Adipose tissue (tissue), 3 donors: Measurements from ENCODE around the gene ATP6V1F. TPM values are rescaled to one million over a fixed set of nuclear protein-coding genes. Genes with fewer than 3 reads are reported as not detected.

Experiments used
- H3K27ac ChIP-seq: one replicate; pipeline ENCODE4 v1.5.1; 2013; ENCODE audit warnings: low read depth, low read length
- WGBS, 3 donors: extraction: QIAGEN DNeasy Blood & Tissue Kit; methylation state at CpG; one replicate each; pipeline ENCODE4 v1.1.7; 2013; 5-methylcytosine and 5-hydroxymethylcytosine counted together
- polyA plus RNA-seq, 3 donors: library from polyadenylated mRNA; stranded (reverse); fragments of 200-250 nt; gene quantifications; one replicate each; pipeline ENCODE4 v1.2.3, GENCODE V29; 2013
- donor health status: healthy with polysubstance abuse.
- donor health status: Bipolar disorder and iron deficiency.
- donor health status: healthy.

ATP6V1F gene
- 100 to 1,000 TPM in 2 of 3 donors, 10 to 100 TPM in 1; 76.4 to 216 (median 158) TPM for polyA plus RNA-seq

DNA sequence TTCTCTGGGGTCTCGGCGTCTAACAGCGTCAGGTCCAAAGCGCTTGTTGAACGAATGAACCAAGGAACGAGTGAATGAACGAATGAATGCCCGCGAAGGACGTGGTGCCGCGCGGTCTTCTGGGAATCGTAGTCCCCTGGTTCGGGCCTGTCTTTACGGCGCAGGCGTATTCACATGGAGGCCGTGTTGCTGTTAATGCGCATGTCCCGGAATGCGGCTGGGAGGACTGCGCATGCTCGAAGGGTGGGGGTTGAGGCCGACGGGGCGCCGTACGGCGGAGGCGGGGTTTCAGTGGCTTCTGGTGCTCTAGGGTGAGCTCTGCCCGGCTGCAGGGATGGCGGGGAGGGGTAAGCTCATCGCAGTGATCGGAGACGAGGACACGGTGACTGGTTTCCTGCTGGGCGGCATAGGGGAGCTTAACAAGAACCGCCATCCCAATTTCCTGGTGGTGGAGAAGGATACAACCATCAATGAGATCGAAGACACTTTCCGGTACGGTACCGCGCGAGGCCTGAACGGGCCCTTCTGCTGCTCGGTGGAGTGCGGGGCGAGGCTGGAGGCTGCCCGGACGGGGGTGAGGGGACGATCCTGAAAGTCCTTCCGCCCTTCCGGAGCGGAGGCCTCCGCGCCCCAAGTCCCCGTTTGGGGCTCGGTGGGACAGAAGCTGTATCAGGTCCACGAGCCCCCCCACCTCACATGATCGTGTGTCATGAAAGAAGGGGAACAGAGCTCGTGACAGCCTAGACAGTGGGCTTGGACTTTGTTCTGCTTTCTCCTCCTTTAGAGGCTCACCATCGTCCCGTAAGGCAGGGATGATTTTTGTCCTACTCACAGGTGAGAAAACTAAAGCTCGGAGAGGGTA, at the start of gene ATP6V1F:
TSS of gene ATP6V1F (plus strand) at position 286 of the 862 bp plus-strand sequence. CDS start at position 335, 49 bp downstream.
- WGBS, 3 donors = 0% methylated on average over 65 of the region's 65 CpGs

GRCh38 chr7:128814499-128814898, 48.2 kb upstream of the ATP6V1F start:
- no peak overlapping the region for H3K27ac ChIP-seq
- WGBS, 3 donors = 66 to 90% (median 88%) methylated on average over 6 of the region's 6 CpGs

More for the DNA sequence above, at the start of gene ATP6V1F:
- no peak within 1 kb of the TSS for H3K27ac ChIP-seq

GRCh38 chr7:128815289-128815942, 47.2 kb upstream of the ATP6V1F start:
- WGBS, 3 donors = 83 to 93% (median 83%) methylated on average over 7 of the region's 7 CpGs
- H3K27ac ChIP-seq = no peak overlapping the region

DNA sequence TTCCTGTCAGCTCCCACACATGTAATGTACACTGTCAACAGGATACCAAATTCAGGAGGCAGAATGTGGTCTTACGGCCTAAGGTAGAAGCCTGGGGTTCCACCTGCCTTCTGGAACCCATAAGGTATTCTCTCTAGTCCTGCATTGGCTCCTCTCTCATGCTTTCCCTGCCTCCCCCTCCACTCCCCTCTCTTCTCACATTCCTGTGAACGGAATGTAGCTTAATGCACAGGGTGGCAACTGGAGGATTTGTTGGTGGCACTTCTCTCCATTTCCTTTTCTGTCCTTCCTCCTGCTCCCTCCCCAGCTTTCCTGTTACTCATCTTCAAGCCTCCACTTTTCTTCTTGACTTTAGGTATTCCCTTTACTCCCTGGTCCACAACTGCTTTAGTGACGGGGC, 44.0 kb upstream of the ATP6V1F start:
- 74 to 85% (median 84%) methylated on average over 3 of the region's 3 CpGs for WGBS, 3 donors
- no peak overlapping the region for H3K27ac ChIP-seq

GRCh38 chr7:128821724-128822123, 40.9 kb upstream of the ATP6V1F start:
- 87 to 96% (median 93%) methylated on average over 4 of the region's 4 CpGs for WGBS, 3 donors
- no peak overlapping the region for H3K27ac ChIP-seq

GRCh38 chr7:128826512-128826911, 36.1 kb upstream of the ATP6V1F start:
- WGBS, 3 donors = 82 to 89% (median 85%) methylated on average over 4 of the region's 4 CpGs
- H3K27ac ChIP-seq = no peak overlapping the region

GRCh38 chr7:128826916-128827247, 35.8 kb upstream of the ATP6V1F start:
- 62 to 93% (median 88%) methylated on average over 1 of the region's 1 CpG for WGBS, 3 donors

DNA sequence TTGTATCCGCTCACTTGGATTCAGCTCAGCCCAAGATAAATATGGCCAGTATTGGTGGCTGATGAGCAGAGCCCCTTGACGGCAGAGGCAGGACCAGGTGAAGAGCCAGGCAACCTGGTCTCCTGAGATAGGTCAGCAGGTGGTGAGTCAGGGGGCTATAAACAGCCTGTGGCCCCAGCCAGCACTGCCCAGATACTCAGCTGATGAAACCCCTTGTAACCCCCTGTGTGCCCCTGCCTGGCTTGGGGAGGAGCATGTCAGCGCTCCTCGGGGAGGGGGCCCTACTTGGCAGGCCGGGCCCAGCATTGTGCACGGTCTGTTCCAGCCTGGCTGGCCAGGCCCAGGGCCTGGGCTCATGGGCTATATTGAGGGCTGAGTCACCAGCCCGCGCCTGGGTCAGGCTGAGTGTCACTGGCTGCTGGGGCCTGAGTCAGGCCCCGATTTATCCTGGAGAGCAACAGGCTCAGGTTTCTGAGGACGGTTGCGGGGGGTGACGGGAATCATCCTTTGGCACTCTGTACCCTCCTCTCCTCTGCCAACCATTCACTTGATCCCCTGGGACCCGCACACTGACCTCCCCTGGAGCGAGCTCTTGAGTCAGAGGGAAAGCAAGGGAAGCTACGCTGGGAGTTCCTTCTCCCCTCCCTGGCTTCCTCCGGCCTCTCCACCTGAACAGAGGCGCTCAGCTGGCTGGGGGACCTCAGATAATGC, 35.3 kb upstream of the ATP6V1F start:
- WGBS, 3 donors = 82 to 92% (median 83%) methylated on average over 17 of the region's 17 CpGs
- no peak overlapping the region for H3K27ac ChIP-seq

More at GRCh38 chr7:128826916-128827247, 35.8 kb upstream of the ATP6V1F start:
- H3K27ac ChIP-seq = no peak overlapping the region

DNA sequence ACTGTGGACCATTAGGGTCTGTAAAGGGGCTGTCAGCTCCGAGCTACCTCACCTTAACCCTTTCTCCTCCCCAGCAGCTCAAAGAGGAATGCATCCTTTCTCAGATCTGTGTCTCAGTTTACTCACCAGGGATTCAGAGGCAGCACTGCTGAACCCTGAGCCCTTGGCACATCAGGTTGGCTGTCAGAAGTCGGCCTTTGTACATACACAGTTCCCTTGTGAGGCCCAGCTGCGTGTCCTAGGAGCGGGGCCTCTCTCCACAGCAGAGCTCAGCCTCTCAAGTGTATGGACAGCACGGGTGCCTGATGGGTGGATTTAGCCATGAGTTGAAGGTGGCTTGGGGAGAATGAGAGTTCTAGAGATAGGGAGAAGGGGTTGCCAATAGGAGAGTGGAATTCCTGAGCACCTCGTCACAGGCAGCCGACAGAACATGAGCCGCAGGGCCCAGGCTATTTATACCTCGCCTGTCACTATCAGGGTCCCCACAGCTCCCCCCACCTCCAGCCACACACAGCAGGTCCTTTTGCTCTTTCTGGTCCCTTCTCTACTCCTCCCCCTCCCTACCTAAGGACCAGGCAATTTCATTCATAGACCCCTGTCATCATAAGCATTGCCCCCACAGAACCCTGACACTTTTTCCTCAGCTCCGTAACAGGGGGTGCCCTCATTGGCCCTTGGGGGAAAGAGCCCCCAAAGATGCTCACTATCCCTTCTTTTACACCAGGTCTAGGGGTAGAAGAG, 34.5 kb upstream of the ATP6V1F start:
- 75 to 82% (median 78%) methylated on average over 10 of the region's 10 CpGs for WGBS, 3 donors
- H3K27ac ChIP-seq = no peak overlapping the region

GRCh38 chr7:128829391-128830166, 33.1 kb upstream of the ATP6V1F start:
- 20 to 28% (median 23%) methylated on average over 13 of the region's 13 CpGs for WGBS, 3 donors
- no peak overlapping the region for H3K27ac ChIP-seq

DNA sequence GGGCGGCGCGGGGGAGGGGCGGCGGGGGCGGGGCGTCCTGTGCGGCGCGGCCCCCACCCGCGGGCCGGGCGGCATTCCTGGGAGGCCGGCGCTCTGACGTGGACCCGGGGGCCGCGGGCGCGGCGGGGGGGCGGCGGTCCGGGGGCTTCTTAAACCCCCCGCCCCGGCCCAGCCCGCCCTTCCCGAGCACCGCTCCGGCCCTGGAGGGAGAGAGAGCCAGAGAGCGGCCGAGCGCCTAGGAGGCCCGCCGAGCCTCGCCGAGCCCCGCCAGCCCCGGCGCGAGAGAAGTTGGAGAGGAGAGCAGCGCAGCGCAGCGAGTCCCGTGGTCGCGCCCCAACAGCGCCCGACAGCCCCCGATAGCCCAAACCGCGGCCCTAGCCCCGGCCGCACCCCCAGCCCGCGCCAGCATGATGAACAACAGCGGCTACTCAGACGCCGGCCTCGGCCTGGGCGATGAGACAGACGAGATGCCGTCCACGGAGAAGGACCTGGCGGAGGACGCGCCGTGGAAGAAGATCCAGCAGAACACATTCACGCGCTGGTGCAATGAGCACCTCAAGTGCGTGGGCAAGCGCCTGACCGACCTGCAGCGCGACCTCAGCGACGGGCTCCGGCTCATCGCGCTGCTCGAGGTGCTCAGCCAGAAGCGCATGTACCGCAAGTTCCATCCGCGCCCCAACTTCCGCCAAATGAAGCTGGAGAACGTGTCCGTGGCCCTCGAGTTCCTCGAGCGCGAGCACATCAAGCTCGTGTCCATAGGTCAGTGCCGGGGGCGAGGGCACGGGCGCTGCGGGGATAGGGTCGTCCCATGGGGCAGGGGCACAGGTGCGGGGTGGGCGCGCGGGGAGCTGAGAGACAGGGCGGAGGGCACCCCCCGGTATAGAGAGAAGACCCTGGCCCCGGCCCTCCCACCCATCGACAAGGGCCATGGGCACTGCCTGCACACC, 32.2 kb upstream of the ATP6V1F start, which contains the start of gene FLNC:
TSS of gene FLNC (plus strand) at position 176 of the 947 bp plus-strand sequence. CDS start at position 408, 232 bp downstream.
- H3K27ac ChIP-seq = no peak within 1 kb of the TSS
- 1 to 2% (median 2%) methylated on average over 82 to 109 of the region's 109 CpGs for WGBS, 3 donors

DNA sequence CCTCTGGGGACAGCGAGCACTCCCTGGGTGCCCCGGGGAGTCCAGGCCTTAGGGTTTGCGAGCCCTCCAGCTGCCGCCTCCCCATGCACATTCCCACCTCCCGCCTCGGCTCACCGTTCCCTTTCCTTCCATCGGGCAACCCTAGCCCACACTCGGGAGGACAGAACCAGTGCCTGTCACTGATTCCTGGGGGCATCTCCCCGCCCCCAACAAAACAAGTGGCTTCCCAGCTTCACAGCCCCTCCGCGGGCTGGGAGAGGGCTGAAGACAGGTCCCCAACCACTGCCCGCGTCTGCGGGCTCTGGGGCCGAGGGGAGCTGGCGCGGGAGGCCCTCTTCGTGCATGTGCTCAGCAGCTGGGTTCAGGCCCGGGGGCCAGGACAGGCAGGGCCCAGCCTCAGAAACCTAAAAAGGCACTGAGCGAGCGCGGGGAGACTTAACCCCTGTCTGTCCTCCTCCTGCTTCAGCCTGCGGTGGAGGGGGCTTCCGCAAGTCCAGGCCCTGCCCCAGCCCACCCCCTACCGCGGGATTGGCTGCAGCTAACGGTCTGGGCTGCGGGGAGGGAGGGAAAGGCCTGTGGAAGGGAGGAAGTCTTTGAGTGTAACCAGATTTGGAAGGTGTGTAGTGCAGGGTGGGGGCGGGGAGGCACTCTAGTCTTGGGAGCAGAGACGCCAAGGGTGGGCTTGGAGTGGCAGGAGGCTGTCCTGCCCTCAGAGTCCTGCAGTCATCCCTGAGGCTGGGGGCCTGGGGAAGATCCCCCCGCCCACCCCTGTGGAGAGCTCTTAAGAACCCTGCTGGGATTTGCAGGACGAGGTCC, 31.3 kb upstream of the ATP6V1F start:
- 6 to 16% (median 9%) methylated on average over 26 to 33 of the region's 33 CpGs for WGBS, 3 donors
- no peak overlapping the region for H3K27ac ChIP-seq

- H3K27ac ChIP-seq = no peak overlapping the region
- WGBS, 3 donors = 5 to 22% (median 9%) methylated on average over 17 to 22 of the region's 22 CpGs
Measured at GRCh38 chr7:128831994-128832879, 30.4 kb upstream of the ATP6V1F start.

GRCh38 chr7:128832880-128833147, 29.8 kb upstream of the ATP6V1F start:
- WGBS, 3 donors = 14 to 44% (median 17%) methylated on average over 2 of the region's 2 CpGs
- H3K27ac ChIP-seq = no peak overlapping the region
